AG04450 (cell line): Measurements from ENCODE around the gene POPDC3. TPM values are rescaled to one million over a fixed set of nuclear protein-coding genes. Genes with fewer than 3 reads are reported as not detected.

ENCODE experiments used
- CTCF ChIA-PET: fragments of 300-600, 350-600 bp; formaldehyde crosslinking; extraction: SDS; loops from one replicate; lab custom pipeline; 2022; ENCODE audit warnings: antibody characterized with exemption, inconsistent platforms; lab: Charles Lee
- POLR2A ChIA-PET: fragments of 350-600 bp; formaldehyde crosslinking; extraction: SDS; loops from one replicate; lab custom pipeline; 2021; ENCODE audit warnings: antibody characterized with exemption, inconsistent platforms; lab: Yijun Ruan, JAX
- DNase-seq: peaks from one replicate; pipeline ENCODE4 v3.0.0-alpha.2; 2011; ENCODE audit warnings: low read depth, low spot score
- H3K27ac ChIP-seq: one replicate; pipeline ENCODE4 v1.5.1; 2012; ENCODE audit warnings: low read depth, low read length, control low read depth
- H3K27me3 ChIP-seq: one replicate; pipeline ENCODE4 v1.6.0; 2012; ENCODE audit warnings: low read length; ENCODE audit not compliant: control insufficient read depth, insufficient read depth
- H3K4me3 ChIP-seq: 2 replicates; pipeline ENCODE4 v1.5.1; 2011; ENCODE audit warnings: mild to moderate bottlenecking, low read depth, low read length, control low read depth
- H3K9me3 ChIP-seq: 2 replicates; pipeline ENCODE4 v1.5.1; 2012; ENCODE audit warnings: low read length; ENCODE audit not compliant: control insufficient read depth, insufficient read depth
- polyA plus RNA-seq: library from polyadenylated mRNA; depleted of rRNA; stranded (reverse); fragments of >200 nt; gene quantifications from 2 replicates; pipeline ENCODE4 v1.2.3, GENCODE V29; 2011
- TF ChIP-seq, protein P1 (sequence below): IDR thresholded peaks from 2 replicates; pipeline ENCODE4 v1.5.1; 2011; ENCODE audit warnings: low read depth, low read length, control low read depth, inconsistent platforms

The POPDC3 gene
- polyA plus RNA-seq, 1 experiment: 29.1 TPM

GRCh38 chr6:105191351-105191750 lies 11.5 kb upstream of the POPDC3 start:
- Histone ChIP-seq H3K4me3 (no peak overlapping the region), H3K9me3 (no peaks in the 10 kb centered on the region), H3K27ac (no peak overlapping the region), H3K27me3 (no peaks in the 10 kb centered on the region)
- TF ChIP-seq, protein P1, sequence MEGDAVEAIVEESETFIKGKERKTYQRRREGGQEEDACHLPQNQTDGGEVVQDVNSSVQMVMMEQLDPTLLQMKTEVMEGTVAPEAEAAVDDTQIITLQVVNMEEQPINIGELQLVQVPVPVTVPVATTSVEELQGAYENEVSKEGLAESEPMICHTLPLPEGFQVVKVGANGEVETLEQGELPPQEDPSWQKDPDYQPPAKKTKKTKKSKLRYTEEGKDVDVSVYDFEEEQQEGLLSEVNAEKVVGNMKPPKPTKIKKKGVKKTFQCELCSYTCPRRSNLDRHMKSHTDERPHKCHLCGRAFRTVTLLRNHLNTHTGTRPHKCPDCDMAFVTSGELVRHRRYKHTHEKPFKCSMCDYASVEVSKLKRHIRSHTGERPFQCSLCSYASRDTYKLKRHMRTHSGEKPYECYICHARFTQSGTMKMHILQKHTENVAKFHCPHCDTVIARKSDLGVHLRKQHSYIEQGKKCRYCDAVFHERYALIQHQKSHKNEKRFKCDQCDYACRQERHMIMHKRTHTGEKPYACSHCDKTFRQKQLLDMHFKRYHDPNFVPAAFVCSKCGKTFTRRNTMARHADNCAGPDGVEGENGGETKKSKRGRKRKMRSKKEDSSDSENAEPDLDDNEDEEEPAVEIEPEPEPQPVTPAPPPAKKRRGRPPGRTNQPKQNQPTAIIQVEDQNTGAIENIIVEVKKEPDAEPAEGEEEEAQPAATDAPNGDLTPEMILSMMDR: no peak
- POLR2A ChIA-PET: interaction anchor here (0.6 kb wide), 1 partner anchor 212 kb away, joined by 3 read pairs; the partner anchor contains the start of gene PREP
- CTCF ChIA-PET: interaction anchor here (0.6 kb wide), 1 partner anchor 71 kb away, joined by 4 read pairs; no protein-coding TSS in a partner anchor
- DNase-seq: no peak

GRCh38 chr6:105189026-105189820 lies 9.4 kb upstream of the POPDC3 start:
- POLR2A ChIA-PET: no interaction called here
- Histone ChIP-seq H3K4me3 (no peak overlapping the region), H3K27ac (no peak overlapping the region), H3K27me3 (no peaks in the 10 kb centered on the region), H3K9me3 (no peaks in the 10 kb centered on the region)
- TF ChIP-seq, protein P1: no peak
- CTCF ChIA-PET: interaction anchor here (1.7 kb wide), 1 partner anchor 101 kb away, joined by 4 read pairs; no protein-coding TSS in a partner anchor
- DNase-seq: no peak

DNA sequence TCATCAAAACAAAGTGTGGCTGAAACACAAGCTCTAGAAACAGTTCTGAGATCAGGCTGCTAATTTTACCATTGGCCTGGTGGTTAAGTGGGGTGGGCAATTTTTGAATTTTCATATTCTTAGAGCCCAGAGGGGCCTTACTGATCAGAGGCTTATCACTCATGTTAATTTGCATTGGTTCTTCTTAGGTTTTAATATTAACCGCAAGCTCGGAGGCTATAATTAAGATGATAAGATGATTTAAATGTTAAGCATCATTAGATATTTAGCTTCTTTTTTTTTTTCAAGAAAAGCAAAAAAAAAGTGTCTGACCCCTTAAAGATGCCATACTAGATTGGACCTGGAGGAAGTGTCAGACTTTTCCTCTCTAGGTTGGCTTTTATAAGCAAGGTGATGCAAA lies 8.4 kb upstream of the POPDC3 start:
- Histone ChIP-seq H3K9me3 (no peaks in the 10 kb centered on the region), H3K4me3 (no peak overlapping the region), H3K27me3 (no peaks in the 10 kb centered on the region), H3K27ac (no peak overlapping the region)
- ChIA-PET CTCF (no interaction called here), POLR2A (no interaction called here)
- TF ChIP-seq, protein P1: no peak
- no peak for DNase-seq

- CTCF ChIA-PET: no interaction called here
- TF ChIP-seq, protein P1: no peak
- H3K9me3 ChIP-seq: no peaks in the 10 kb centered on the region
- DNase-seq: no peak
- H3K27me3 ChIP-seq: no peaks in the 10 kb centered on the region
- H3K4me3 ChIP-seq: no peak overlapping the region
- H3K27ac ChIP-seq: no peak overlapping the region
- POLR2A ChIA-PET: no interaction called here
Observed at GRCh38 chr6:105186576-105186975, 6.8 kb upstream of the POPDC3 start.

DNA sequence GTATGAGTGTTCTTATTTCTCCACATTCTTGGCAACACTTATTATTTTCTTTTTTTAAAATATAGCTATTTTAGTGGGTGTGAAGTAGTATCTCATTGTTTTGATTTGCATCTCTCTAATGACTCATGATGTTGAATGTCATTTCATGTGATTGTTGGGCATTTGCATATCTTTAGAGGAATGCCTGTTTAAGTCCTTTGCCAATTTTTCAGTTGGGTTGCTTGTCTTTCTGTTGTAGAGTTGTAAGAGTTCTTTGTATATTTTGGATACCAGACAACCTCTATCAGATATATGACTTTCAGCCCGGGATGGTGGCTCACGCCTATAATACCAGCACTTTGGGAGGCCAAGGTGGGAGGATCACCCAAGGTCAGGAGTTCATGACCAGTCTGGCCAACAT lies 5.1 kb upstream of the POPDC3 start:
- Histone ChIP-seq H3K27ac (no peak overlapping the region), H3K27me3 (no peaks in the 10 kb centered on the region), H3K9me3 (no peaks in the 10 kb centered on the region), H3K4me3 (no peak overlapping the region)
- TF ChIP-seq, protein P1: no peak
- CTCF ChIA-PET: no interaction called here
- POLR2A ChIA-PET: no interaction called here
- no peak for DNase-seq
